Measurements from ENCODE around the gene DNAJC3.

DNA sequence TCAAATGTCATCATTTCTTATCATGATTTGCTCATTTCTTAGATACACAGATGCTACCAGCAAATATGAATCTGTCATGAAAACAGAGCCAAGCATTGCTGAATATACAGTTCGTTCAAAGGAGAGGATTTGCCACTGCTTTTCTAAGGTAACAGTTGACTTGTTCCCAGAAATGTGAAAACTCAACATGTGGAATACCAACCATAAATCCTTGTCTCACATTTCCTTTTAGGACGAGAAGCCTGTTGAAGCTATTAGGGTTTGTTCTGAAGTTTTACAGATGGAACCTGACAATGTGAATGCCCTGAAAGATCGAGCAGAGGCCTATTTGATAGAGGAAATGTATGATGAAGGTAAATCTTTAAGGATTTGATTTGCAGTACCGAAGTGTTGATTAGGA lies 86.7 kb downstream of the DNAJC3 start:
- TF ChIP-seq TCF7L2 (IDR thresholded peaks at IDR 0.05; ENCODE audit: low read depth, low read length) (no peak), POLR2AphosphoS5 (IDR thresholded peaks at IDR 0.05; ENCODE audit: low read depth, low read length) (no peak), SIN3A (IDR thresholded peaks at IDR 0.05; ENCODE audit: borderline replicate concordance, insufficient read depth, low read depth, low read length) (no peak)
- TF ChIP-seq, protein P1, sequence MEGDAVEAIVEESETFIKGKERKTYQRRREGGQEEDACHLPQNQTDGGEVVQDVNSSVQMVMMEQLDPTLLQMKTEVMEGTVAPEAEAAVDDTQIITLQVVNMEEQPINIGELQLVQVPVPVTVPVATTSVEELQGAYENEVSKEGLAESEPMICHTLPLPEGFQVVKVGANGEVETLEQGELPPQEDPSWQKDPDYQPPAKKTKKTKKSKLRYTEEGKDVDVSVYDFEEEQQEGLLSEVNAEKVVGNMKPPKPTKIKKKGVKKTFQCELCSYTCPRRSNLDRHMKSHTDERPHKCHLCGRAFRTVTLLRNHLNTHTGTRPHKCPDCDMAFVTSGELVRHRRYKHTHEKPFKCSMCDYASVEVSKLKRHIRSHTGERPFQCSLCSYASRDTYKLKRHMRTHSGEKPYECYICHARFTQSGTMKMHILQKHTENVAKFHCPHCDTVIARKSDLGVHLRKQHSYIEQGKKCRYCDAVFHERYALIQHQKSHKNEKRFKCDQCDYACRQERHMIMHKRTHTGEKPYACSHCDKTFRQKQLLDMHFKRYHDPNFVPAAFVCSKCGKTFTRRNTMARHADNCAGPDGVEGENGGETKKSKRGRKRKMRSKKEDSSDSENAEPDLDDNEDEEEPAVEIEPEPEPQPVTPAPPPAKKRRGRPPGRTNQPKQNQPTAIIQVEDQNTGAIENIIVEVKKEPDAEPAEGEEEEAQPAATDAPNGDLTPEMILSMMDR (IDR thresholded peaks at IDR 0.05) = no peak
- TF ChIP-seq, protein P2, sequence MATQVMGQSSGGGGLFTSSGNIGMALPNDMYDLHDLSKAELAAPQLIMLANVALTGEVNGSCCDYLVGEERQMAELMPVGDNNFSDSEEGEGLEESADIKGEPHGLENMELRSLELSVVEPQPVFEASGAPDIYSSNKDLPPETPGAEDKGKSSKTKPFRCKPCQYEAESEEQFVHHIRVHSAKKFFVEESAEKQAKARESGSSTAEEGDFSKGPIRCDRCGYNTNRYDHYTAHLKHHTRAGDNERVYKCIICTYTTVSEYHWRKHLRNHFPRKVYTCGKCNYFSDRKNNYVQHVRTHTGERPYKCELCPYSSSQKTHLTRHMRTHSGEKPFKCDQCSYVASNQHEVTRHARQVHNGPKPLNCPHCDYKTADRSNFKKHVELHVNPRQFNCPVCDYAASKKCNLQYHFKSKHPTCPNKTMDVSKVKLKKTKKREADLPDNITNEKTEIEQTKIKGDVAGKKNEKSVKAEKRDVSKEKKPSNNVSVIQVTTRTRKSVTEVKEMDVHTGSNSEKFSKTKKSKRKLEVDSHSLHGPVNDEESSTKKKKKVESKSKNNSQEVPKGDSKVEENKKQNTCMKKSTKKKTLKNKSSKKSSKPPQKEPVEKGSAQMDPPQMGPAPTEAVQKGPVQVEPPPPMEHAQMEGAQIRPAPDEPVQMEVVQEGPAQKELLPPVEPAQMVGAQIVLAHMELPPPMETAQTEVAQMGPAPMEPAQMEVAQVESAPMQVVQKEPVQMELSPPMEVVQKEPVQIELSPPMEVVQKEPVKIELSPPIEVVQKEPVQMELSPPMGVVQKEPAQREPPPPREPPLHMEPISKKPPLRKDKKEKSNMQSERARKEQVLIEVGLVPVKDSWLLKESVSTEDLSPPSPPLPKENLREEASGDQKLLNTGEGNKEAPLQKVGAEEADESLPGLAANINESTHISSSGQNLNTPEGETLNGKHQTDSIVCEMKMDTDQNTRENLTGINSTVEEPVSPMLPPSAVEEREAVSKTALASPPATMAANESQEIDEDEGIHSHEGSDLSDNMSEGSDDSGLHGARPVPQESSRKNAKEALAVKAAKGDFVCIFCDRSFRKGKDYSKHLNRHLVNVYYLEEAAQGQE (IDR thresholded peaks at IDR 0.05; ENCODE audit: insufficient read depth in 1 of 2, low read depth in 2 of 2, low read length in 1 of 2) = no peak

Data from Panc1 (cell line).